ENCODE results near the gene FLYWCH2. TPM values are rescaled to one million over a fixed set of nuclear protein-coding genes. Genes with fewer than 3 reads are reported as not detected.

The FLYWCH2 gene
- total RNA-seq, 1 donor from 2014 or later: 24.9 TPM

DNA sequence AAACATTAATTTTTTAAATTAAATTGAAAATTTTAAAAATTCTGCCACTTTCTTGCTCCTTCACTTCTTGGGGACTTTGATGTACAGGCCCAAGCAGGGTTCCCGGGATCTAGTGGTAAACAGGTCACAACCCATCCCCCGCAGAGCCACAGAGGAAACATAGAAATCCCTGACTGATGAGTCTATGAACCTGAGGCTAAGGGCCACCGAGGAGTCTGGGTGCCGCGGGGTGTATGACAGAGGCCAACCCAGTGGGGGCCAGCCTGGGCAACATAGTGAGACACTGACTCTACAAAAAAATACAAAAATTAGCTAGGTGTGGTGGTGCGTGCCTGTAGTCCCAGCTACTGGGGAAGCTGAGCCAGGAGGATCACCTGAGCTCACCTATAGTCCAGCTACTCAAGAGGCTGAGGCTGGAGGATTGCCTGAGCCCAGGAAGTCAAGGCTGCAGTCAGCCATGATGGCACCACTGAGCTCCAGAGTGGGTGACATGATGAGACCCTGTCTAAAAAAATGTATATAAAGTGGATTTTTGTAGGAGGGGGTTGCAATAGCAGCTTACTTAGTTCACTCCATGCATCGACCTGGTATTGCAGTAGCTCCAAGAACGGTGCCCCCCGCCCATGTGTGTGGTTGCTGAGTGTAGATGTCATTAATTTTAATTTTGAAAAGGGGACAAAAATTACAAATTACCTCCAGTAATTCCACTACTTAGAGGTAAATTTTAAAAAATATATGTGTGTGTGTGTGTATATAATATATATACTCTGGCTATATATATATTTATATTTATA, 19.5 kb downstream of the FLYWCH2 start:
- Mint-ChIP-seq H3K4me3 (ENCODE audit: unreplicated experiment) (no peak overlapping the region), H3K36me3 (ENCODE audit: low read depth, unreplicated experiment) (peaks cover 5% of the 10 kb centered on the region), H3K27ac (ENCODE audit: unreplicated experiment) (no peak overlapping the region), H3K27me3 (ENCODE audit: unreplicated experiment) (peaks cover 14% of the 10 kb centered on the region), H3K4me1 (ENCODE audit: unreplicated experiment) (peaks cover 4% of the 10 kb centered on the region), H3K9me3 (ENCODE audit: unreplicated experiment) (no peaks in the 10 kb centered on the region)
- no peak for DNase-seq (ENCODE audit: low spot score)
- TF ChIP-seq, protein P1, sequence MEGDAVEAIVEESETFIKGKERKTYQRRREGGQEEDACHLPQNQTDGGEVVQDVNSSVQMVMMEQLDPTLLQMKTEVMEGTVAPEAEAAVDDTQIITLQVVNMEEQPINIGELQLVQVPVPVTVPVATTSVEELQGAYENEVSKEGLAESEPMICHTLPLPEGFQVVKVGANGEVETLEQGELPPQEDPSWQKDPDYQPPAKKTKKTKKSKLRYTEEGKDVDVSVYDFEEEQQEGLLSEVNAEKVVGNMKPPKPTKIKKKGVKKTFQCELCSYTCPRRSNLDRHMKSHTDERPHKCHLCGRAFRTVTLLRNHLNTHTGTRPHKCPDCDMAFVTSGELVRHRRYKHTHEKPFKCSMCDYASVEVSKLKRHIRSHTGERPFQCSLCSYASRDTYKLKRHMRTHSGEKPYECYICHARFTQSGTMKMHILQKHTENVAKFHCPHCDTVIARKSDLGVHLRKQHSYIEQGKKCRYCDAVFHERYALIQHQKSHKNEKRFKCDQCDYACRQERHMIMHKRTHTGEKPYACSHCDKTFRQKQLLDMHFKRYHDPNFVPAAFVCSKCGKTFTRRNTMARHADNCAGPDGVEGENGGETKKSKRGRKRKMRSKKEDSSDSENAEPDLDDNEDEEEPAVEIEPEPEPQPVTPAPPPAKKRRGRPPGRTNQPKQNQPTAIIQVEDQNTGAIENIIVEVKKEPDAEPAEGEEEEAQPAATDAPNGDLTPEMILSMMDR (IDR thresholded peaks at IDR 0.05; ENCODE audit: unreplicated experiment): no peak

DNA sequence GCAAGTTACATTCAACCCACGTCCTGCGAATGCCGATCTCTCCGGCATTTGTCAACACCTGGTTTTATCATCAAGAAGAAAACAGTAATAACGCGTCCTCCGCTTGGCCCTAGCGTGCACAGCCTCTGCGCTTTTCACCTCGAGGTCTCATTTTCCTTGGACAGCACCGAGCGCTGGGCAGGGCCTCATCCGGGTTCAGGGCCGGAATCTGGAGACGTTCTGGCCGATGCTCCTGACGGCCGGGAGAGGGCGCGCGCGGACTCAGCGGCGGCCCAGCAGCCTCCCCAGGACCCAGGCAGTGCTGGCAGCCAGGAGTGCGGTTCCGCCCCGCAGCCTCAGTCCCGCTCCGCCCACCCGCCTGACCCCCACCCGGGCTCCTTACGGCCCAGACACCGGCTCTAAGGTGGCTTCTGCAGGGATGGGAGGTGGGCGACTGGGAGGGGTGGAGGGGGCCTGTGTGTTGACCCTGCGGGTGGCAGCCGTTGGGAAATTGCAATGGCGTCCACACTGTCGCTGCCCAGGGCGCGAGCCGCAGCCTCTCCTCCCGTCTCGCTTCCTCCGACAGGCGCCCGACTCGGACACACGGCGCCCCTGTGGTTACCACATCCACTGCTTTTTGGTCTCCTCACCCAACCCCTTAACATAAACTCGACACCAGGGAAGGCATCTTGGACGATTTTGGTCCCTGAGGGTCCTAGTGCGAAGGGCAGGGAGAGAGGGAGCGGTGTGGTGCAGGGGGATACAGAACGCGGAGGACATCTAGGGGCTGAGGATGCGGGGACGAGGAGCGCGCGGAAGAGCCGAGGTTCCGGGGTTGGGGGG, 21.3 kb downstream of the FLYWCH2 start:
- peak overlapping the region; percentile 66 for H3K27ac Mint-ChIP-seq (ENCODE audit: unreplicated experiment)
- H3K4me1 Mint-ChIP-seq (ENCODE audit: unreplicated experiment): peaks cover 4% of the 10 kb centered on the region
- TF ChIP-seq, protein P1 (IDR thresholded peaks at IDR 0.05; ENCODE audit: unreplicated experiment): peak; percentile 92
- peaks cover 5% of the 10 kb centered on the region for H3K36me3 Mint-ChIP-seq (ENCODE audit: low read depth, unreplicated experiment)
- H3K4me3 Mint-ChIP-seq (ENCODE audit: unreplicated experiment): peak overlapping the region; percentile 96
- no peaks in the 10 kb centered on the region for H3K9me3 Mint-ChIP-seq (ENCODE audit: unreplicated experiment)
- H3K27me3 Mint-ChIP-seq (ENCODE audit: unreplicated experiment): peaks cover 16% of the 10 kb centered on the region
- peak; percentile 86 for DNase-seq (ENCODE audit: low spot score)

DNA sequence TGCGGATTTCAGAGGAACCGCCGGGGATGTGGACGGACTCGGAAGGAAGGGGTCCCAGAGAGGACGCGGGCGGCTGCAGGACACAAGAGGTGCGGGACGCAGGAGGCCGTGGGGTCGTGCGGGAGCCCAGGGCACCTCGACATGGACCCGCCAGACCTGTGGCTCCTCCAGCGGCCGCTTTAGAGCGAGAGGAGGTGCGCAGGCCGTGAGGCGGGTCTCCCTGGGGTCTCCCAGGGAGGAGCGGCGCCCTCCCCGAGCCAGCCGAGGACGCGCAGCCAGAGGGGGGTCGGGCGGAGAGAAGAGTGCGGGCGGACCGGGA, 21.9 kb downstream of the FLYWCH2 start:
- peaks cover 5% of the 10 kb centered on the region for H3K36me3 Mint-ChIP-seq (ENCODE audit: low read depth, unreplicated experiment)
- H3K27me3 Mint-ChIP-seq (ENCODE audit: unreplicated experiment): peaks cover 16% of the 10 kb centered on the region
- no peak for DNase-seq (ENCODE audit: low spot score)
- H3K9me3 Mint-ChIP-seq (ENCODE audit: unreplicated experiment): no peaks in the 10 kb centered on the region
- H3K4me3 Mint-ChIP-seq (ENCODE audit: unreplicated experiment): peak overlapping the region; percentile 96
- TF ChIP-seq, protein P1 (IDR thresholded peaks at IDR 0.05; ENCODE audit: unreplicated experiment): no peak
- H3K4me1 Mint-ChIP-seq (ENCODE audit: unreplicated experiment): peaks cover 4% of the 10 kb centered on the region
- peak overlapping the region; percentile 30 for H3K27ac Mint-ChIP-seq (ENCODE audit: unreplicated experiment)

DNA sequence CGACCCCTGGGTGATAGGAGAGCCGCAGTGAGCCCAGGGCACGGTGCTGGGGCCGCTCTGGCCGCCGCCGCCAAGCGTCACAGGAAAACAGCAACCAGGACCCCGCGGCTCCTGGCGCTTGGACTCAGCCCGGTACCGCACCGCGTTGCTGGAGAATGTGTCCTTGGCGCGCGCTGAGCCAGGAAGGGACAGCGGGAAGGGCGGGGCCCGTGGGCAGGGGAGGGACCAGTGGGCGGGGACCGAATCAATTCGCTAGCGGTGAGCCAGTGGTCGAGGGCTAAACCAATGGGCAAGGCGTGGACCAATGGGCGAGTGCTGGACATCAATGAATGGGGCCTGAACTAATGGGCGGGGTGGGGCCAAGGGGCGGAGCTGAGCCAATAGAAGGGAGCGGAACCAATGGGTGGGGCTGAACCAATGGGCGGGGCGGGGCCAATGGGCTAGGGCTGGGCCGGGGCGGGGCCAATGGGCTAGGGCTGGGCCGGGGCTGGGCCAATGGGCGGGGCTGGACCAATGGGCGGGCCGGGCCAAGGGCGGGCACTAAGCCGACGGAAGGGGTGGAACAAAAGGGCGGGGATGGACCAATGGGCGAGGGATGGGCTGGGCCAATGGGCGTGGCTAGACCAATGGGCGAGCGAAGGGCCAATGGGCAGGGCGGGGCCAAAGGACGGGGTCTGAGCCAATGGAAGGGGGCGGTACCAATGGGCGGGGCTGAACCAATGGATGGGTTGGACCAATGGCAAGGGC, 22.4 kb downstream of the FLYWCH2 start:
- H3K4me1 Mint-ChIP-seq (ENCODE audit: unreplicated experiment): peaks cover 4% of the 10 kb centered on the region
- peaks cover 5% of the 10 kb centered on the region for H3K36me3 Mint-ChIP-seq (ENCODE audit: low read depth, unreplicated experiment)
- H3K9me3 Mint-ChIP-seq (ENCODE audit: unreplicated experiment): no peaks in the 10 kb centered on the region
- peak overlapping the region; percentile 80 for H3K27ac Mint-ChIP-seq (ENCODE audit: unreplicated experiment)
- peak overlapping the region; percentile 96 for H3K4me3 Mint-ChIP-seq (ENCODE audit: unreplicated experiment)
- TF ChIP-seq, protein P1 (IDR thresholded peaks at IDR 0.05; ENCODE audit: unreplicated experiment): no peak
- DNase-seq (ENCODE audit: low spot score): peak; percentile 95
- peaks cover 17% of the 10 kb centered on the region for H3K27me3 Mint-ChIP-seq (ENCODE audit: unreplicated experiment)
